Measurements from ENCODE around the gene GRIK4.

DNA sequence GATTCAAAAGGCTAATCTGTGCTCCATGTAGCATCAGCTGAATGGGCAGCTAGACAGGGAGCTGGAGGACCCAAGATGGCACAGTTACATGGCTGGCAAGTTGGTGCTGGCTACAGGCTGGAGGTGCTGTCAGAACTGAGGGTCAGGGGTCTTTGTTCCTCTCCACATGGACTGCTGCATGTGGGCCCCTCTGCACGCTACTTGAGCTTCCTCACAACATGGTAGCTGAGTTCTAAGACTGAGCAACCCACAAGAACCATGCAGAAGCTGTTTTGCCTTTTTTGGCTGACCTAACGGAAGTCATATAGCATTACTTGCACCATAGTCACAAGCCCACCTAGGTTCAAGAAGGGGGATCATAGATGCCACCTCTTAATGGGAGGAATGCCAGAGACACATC lies 196.1 kb downstream of the GRIK4 start:
- TF ChIP-seq CTCF (conservative IDR thresholded peaks at IDR 0.05; ENCODE audit: low read length): no peak
- TF ChIP-seq EZH2phosphoT487 (IDR thresholded peaks at IDR 0.05; ENCODE audit: borderline replicate concordance): no peak
